Measurements from ENCODE around the gene SLCO2B1. TPM values are rescaled to one million over a fixed set of nuclear protein-coding genes. Genes with fewer than 3 reads are reported as not detected.

SLCO2B1 gene
- total RNA-seq, 4 donors from 2014 or later: 50.4 to 160 (median 66.3) TPM

DNA sequence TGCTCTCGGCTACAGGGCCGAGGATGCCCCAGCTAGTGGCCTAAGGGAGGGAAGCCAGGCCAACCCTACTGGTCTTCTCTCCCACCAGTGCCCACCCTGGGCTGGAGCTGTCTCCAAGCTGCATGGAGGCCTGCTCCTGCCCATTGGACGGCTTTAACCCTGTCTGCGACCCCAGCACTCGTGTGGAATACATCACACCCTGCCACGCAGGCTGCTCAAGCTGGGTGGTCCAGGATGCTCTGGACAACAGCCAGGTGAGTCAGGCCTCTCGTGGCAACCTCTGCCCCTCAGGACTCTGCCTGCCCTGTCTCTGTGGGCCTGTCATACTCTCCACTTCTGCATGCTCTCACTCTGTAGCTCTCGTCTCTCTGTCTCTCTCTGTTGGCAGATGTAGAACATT, 45.5 kb downstream of the SLCO2B1 start:
- TF ChIP-seq, protein P1, sequence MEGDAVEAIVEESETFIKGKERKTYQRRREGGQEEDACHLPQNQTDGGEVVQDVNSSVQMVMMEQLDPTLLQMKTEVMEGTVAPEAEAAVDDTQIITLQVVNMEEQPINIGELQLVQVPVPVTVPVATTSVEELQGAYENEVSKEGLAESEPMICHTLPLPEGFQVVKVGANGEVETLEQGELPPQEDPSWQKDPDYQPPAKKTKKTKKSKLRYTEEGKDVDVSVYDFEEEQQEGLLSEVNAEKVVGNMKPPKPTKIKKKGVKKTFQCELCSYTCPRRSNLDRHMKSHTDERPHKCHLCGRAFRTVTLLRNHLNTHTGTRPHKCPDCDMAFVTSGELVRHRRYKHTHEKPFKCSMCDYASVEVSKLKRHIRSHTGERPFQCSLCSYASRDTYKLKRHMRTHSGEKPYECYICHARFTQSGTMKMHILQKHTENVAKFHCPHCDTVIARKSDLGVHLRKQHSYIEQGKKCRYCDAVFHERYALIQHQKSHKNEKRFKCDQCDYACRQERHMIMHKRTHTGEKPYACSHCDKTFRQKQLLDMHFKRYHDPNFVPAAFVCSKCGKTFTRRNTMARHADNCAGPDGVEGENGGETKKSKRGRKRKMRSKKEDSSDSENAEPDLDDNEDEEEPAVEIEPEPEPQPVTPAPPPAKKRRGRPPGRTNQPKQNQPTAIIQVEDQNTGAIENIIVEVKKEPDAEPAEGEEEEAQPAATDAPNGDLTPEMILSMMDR (IDR thresholded peaks at IDR 0.05): no peak
- TF ChIP-seq POLR2A (IDR thresholded peaks at IDR 0.05) (no peak), EP300 (IDR thresholded peaks at IDR 0.05) (no peak)
- peaks cover 0 to 5% (median 0%) of the 10 kb centered on the region in 3 donors for H3K36me3 ChIP-seq
- DNase-seq (ENCODE audit: low spot score in 2 of 2): no peak
- peak overlapping the region in 1 of 4 donors; percentile 29 for H3K27ac ChIP-seq
- no peak overlapping the region for H3K4me3 ChIP-seq
- no peaks in the 10 kb centered on the region for H3K9me3 ChIP-seq
- 48 to 68% methylated on average over 7 to 8 of the region's 8 CpGs for WGBS, 2 donors
- H3K4me1 ChIP-seq: peaks cover 0 to 37% (median 10%) of the 10 kb centered on the region in 4 donors
- H3K27me3 ChIP-seq: no peaks in the 10 kb centered on the region

DNA sequence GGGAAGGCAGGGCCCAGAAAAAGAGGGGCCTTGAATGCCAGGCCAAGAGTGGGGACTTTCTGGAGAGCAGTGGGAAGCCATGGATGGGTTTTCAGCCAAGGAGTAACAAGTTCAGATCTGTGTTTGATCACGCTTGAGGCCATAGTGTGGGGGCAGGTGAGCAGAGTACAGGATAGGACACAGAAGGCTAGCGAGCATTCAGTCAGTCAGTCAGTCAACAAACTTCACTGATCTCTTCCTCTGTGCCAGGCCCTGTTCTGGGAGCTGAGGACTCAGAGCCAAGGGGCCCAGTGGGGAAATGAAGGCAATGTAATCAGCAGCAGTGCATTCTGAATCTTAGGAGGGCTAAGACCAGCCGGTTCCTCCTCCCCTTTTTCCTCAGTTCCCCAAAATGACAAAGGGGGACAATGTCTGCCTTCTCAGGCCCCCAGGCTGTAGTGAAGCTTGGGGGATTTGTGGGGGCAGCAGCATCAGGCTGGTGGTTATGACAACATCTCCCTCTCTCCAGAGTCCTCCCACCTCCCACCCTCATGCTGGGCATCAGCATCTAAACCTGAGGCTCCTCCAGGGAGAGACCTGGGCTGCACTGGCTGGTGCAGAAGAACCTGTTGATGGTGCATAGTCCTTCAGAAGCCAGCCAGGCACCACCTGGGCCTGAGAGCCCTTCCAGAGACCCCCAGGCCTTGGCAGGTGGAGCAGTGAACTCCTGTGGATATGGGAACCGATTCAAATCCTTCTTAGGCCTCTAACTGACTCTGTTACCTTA, 46.8 kb downstream of the SLCO2B1 start:
- H3K4me3 ChIP-seq: no peak overlapping the region
- no peak for DNase-seq (ENCODE audit: low spot score in 2 of 2)
- WGBS, 2 donors: 87 to 94% methylated on average over 4 of the region's 4 CpGs
- no peak for TF ChIP-seq POLR2A (IDR thresholded peaks at IDR 0.05)
- TF ChIP-seq, protein P1 (IDR thresholded peaks at IDR 0.05): no peak
- TF ChIP-seq EP300 (IDR thresholded peaks at IDR 0.05): no peak
- H3K27me3 ChIP-seq: no peaks in the 10 kb centered on the region
- no peaks in the 10 kb centered on the region for H3K9me3 ChIP-seq
- peaks cover 0 to 33% (median 8%) of the 10 kb centered on the region in 4 donors for H3K4me1 ChIP-seq
- H3K36me3 ChIP-seq: peaks cover 0 to 5% (median 0%) of the 10 kb centered on the region in 3 donors
- H3K27ac ChIP-seq: no peak overlapping the region

DNA sequence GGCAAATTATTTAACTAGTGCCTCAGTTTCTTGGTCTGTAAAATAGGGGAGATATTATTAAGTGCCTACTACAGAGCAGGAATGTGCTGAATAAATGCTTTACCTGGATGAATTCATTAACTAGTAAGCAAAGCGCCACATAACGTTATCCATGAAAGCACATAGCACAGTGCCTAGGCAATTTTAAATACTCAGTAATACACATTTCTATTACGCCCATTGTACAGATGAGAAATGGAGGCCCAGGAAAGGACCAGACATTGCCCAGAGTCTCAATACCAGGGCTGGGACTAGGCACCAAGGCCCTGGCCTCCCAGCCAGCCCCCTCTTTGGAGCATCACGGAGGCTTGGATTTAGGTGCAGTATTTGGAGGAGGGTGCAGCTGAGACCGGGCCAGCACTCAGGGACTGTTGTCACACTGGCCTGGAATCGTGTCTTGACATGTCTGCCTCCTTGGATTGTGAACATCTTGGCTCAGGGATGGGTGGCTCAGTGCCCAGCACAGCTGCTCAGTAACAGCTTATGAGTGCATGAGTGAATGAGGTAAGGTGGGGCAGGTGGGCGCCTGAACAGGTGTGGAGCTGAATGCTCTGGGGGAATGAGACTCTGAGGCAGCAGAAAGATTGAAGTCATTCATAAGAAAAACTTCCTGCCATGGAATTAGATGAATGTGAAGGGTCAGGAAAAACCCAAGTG, 47.5 kb downstream of the SLCO2B1 start:
- TF ChIP-seq, protein P1 (IDR thresholded peaks at IDR 0.05): no peak
- TF ChIP-seq POLR2A (IDR thresholded peaks at IDR 0.05) (no peak), EP300 (IDR thresholded peaks at IDR 0.05) (no peak)
- H3K27me3 ChIP-seq: no peaks in the 10 kb centered on the region
- H3K4me3 ChIP-seq: no peak overlapping the region
- no peaks in the 10 kb centered on the region for H3K9me3 ChIP-seq
- peaks cover 0 to 5% (median 0%) of the 10 kb centered on the region in 3 donors for H3K36me3 ChIP-seq
- peaks cover 0 to 30% (median 6%) of the 10 kb centered on the region in 4 donors for H3K4me1 ChIP-seq
- 89 to 93% methylated on average over 7 of the region's 7 CpGs for WGBS, 2 donors
- DNase-seq (ENCODE audit: low spot score in 2 of 2): no peak
- no peak overlapping the region for H3K27ac ChIP-seq

DNA sequence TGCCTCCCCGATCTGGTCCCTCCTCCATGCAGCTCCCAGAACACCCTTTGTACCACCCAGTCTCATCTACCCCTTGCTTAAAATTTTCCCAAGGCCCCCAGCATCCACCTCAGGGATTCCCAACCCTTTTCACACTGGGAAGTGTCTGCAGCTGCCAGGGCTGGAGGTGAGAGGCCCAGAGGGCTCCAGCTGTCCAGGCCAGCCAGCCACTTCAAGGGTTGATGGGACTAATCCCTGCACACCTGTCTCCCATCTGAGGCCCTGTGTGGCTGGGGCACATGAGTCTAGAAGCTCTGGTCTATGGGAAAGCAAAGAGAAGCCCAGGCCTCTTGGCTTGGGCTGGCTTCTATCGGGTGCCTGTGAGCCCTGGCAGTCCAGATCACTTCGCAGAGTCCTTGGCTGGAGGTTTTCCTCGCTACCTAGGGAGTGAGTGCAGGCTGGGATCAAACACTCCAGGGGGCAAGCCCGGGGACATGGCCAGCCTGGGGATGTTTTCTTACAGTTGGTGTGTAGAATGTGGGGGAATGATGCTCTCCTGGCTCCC, 48.6 kb downstream of the SLCO2B1 start:
- TF ChIP-seq EP300 (IDR thresholded peaks at IDR 0.05) (no peak), POLR2A (IDR thresholded peaks at IDR 0.05) (no peak)
- TF ChIP-seq, protein P1 (IDR thresholded peaks at IDR 0.05): no peak
- no peak for DNase-seq (ENCODE audit: low spot score in 2 of 2)
- no peaks in the 10 kb centered on the region for H3K27me3 ChIP-seq
- no peak overlapping the region for H3K4me3 ChIP-seq
- H3K4me1 ChIP-seq: peaks cover 0 to 19% (median 2%) of the 10 kb centered on the region in 4 donors
- 84 to 85% methylated on average over 5 of the region's 5 CpGs for WGBS, 2 donors
- H3K27ac ChIP-seq: no peak overlapping the region
- H3K9me3 ChIP-seq: no peaks in the 10 kb centered on the region
- H3K36me3 ChIP-seq: peaks cover 0 to 5% (median 0%) of the 10 kb centered on the region in 3 donors

All from tibial nerve (tissue), 4 donors.